ENCODE results near the gene BEST1.
A peak's percentile ranks its signal among the peaks of the same experiment; 100 is the strongest.

BEST1 gene

DNA sequence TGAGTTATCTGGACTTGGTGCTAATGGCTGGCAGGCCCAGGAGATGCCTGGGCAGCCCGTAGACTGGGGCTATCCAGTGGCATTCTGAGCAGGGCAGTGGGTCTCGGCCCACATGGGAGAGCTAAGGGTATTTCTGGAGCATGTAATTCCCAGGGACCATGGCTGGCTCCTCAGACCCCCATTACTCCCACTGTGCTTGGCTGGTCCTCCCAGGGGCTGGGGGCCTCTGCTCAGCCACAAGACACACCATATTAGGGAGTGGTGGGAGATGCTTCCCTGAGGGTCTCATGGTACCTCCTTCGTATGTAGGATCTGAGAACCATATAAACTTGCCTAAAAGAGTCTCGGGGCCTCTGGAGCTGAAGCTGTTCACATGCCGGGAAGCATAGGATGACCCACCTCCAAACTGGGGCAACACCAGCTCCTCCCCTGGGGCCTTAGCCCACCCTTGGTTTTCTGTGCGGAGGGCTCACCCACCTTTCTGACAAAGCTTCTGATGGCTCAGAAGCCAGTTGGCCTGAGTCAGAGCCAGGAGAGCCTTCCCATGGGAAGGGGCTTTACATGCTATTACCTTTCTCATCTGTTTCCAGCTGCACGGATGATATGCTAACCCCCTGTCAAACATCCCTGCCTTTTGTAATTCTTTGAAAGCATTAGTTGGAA lies 26.8 kb downstream of the BEST1 start:
- TF ChIP-seq, protein P1, sequence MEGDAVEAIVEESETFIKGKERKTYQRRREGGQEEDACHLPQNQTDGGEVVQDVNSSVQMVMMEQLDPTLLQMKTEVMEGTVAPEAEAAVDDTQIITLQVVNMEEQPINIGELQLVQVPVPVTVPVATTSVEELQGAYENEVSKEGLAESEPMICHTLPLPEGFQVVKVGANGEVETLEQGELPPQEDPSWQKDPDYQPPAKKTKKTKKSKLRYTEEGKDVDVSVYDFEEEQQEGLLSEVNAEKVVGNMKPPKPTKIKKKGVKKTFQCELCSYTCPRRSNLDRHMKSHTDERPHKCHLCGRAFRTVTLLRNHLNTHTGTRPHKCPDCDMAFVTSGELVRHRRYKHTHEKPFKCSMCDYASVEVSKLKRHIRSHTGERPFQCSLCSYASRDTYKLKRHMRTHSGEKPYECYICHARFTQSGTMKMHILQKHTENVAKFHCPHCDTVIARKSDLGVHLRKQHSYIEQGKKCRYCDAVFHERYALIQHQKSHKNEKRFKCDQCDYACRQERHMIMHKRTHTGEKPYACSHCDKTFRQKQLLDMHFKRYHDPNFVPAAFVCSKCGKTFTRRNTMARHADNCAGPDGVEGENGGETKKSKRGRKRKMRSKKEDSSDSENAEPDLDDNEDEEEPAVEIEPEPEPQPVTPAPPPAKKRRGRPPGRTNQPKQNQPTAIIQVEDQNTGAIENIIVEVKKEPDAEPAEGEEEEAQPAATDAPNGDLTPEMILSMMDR (IDR thresholded peaks at IDR 0.05; ENCODE audit: low read depth, low read length), result no peak
- no peak overlapping the region for H3K4me3 ChIP-seq (replicated peaks in 1 of 2; ENCODE audit: low read depth in 2 of 2, low read length in 2 of 2)
- DNase-seq (ENCODE audit: low read depth in 2 of 2), result no peak

GRCh38 chr11:61978703-61979661 lies 28.8 kb downstream of the BEST1 start:
- TF ChIP-seq, protein P1 (IDR thresholded peaks at IDR 0.05; ENCODE audit: low read depth, low read length), result no peak
- peak; percentile 51 to 93 for DNase-seq (ENCODE audit: low read depth in 2 of 2)
- H3K4me3 ChIP-seq (replicated peaks in 1 of 2; ENCODE audit: low read depth in 2 of 2, low read length in 2 of 2), result no peak overlapping the region

GRCh38 chr11:61980783-61981541 lies 30.8 kb downstream of the BEST1 start:
- TF ChIP-seq, protein P1 (IDR thresholded peaks at IDR 0.05; ENCODE audit: low read depth, low read length), result no peak
- no peak for DNase-seq (ENCODE audit: low read depth in 2 of 2)
- H3K4me3 ChIP-seq (replicated peaks in 1 of 2; ENCODE audit: low read depth in 2 of 2, low read length in 2 of 2), result no peak overlapping the region

DNA sequence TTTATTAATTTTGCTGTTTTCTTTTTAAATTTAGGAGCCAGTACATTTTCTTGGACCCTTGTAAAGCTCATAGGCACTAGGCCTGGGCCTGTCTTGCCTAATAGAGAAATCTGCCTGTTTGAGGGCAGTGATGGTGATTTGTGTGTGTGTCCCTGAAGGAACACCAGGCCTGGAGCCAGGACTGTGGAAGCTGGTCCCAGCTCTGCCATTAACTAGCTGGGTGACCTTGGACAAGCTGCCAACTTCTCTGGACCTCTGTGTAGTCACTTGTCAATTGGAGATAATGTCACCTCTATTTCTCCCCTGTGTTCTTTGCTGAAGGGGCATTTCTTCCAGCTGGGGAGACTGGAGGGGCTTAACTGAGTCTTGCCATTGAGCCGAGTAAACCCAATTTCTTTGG lies 33.3 kb downstream of the BEST1 start:
- TF ChIP-seq, protein P1 (IDR thresholded peaks at IDR 0.05; ENCODE audit: low read depth, low read length), result no peak
- no peak overlapping the region for H3K4me3 ChIP-seq (replicated peaks in 1 of 2; ENCODE audit: low read depth in 2 of 2, low read length in 2 of 2)
- no peak for DNase-seq (ENCODE audit: low read depth in 2 of 2)

- no peak overlapping the region for H3K4me3 ChIP-seq (replicated peaks in 1 of 2; ENCODE audit: low read depth in 2 of 2, low read length in 2 of 2)
- TF ChIP-seq, protein P1 (IDR thresholded peaks at IDR 0.05; ENCODE audit: low read depth, low read length), result no peak
- DNase-seq (ENCODE audit: low read depth in 2 of 2), result peak in 1 of 2 donors; percentile 22
These were observed 35.7 kb downstream of the BEST1 start for GRCh38 chr11:61985869-61986268.

- TF ChIP-seq, protein P1 (IDR thresholded peaks at IDR 0.05; ENCODE audit: low read depth, low read length), result no peak
- no peak for DNase-seq (ENCODE audit: low read depth in 2 of 2)
- no peak overlapping the region for H3K4me3 ChIP-seq (replicated peaks in 1 of 2; ENCODE audit: low read depth in 2 of 2, low read length in 2 of 2)
These were observed 44.8 kb downstream of the BEST1 start for GRCh38 chr11:61994981-61995380.

Measured in cardiac fibroblast (primary cell).